Omental fat pad (tissue), 4 donors: ENCODE results near the gene MAP7. TPM values are rescaled to one million over a fixed set of nuclear protein-coding genes. Genes with fewer than 3 reads are reported as not detected.
A peak's percentile ranks its signal among the peaks of the same experiment; 100 is the strongest.
"Not testable (repeated sequence)": the region's sequence is repeated elsewhere in the genome, so short reads cannot be mapped to it uniquely, and the experiment has no call there.

Source experiments
- ATAC-seq: fragments of 150-250 bp; one replicate; pipeline ENCODE4 v1.9.1; 2016; ENCODE audit warnings: mild to moderate bottlenecking, moderate library complexity; ENCODE audit not compliant: low FRiP score
- DNase-seq: peaks from one replicate; pipeline ENCODE4 v3.0.0-alpha.2; 2019; ENCODE audit warnings: low spot score
- CTCF ChIP-seq, 3 donors: fragments of 450-650 bp; IDR thresholded peaks; one replicate each; pipeline ENCODE4 v1.5.1; 2016 to 2017; ENCODE audit warnings: antibody characterized with exemption in 3 of 3, mild to moderate bottlenecking in 3 of 3, moderate library complexity in 2 of 3
- total RNA-seq, 4 donors: library from RNA; depleted of rRNA; stranded (reverse); fragments of >200 nt; gene quantifications; one replicate each; pipeline ENCODE4 v1.1.0, GENCODE V29; 2016

Gene MAP7
- total RNA-seq, 4 donors from 2014 or later = 2.2 to 5.3 (median 4.5) TPM

GRCh38 chr6:136408204-136408603, 142.0 kb downstream of the MAP7 start:
- no peak for TF ChIP-seq CTCF (IDR thresholded peaks at IDR 0.05)
- no peak for ATAC-seq
- no peak for DNase-seq

GRCh38 chr6:136405420-136406029, 144.7 kb downstream of the MAP7 start:
- ATAC-seq = no peak
- TF ChIP-seq CTCF (IDR thresholded peaks at IDR 0.05) = no peak
- no peak for DNase-seq

GRCh38 chr6:136404627-136405419, 145.4 kb downstream of the MAP7 start:
- DNase-seq (no peak), ATAC-seq (no peak)
- TF ChIP-seq CTCF (IDR thresholded peaks at IDR 0.05) = no peak

GRCh38 chr6:136404007-136404406, 146.2 kb downstream of the MAP7 start:
- no peak for TF ChIP-seq CTCF (IDR thresholded peaks at IDR 0.05)
- ATAC-seq (no peak), DNase-seq (no peak)

GRCh38 chr6:136403110-136403980, 146.9 kb downstream of the MAP7 start:
- no peak for TF ChIP-seq CTCF (IDR thresholded peaks at IDR 0.05)
- DNase-seq = no peak
- ATAC-seq = peak; percentile 64

- no peak for TF ChIP-seq CTCF (IDR thresholded peaks at IDR 0.05)
- DNase-seq (no peak), ATAC-seq (no peak)
Measured at GRCh38 chr6:136401749-136402148, 148.5 kb downstream of the MAP7 start.

- not testable (repeated sequence) for ATAC-seq, DNase-seq
Measured at GRCh38 chr6:136401236-136401635, 149.0 kb downstream of the MAP7 start.
